ENCODE measurements around the gene GCC2. TPM values are rescaled to one million over a fixed set of nuclear protein-coding genes. Genes with fewer than 3 reads are reported as not detected.

Gene GCC2
- total and polyA plus RNA-seq, 2 of the 8 experiments (the other 6 are each of a cell fraction or from before 2014, with no cell fraction given) = 4.6 to 54.9 TPM

DNA sequence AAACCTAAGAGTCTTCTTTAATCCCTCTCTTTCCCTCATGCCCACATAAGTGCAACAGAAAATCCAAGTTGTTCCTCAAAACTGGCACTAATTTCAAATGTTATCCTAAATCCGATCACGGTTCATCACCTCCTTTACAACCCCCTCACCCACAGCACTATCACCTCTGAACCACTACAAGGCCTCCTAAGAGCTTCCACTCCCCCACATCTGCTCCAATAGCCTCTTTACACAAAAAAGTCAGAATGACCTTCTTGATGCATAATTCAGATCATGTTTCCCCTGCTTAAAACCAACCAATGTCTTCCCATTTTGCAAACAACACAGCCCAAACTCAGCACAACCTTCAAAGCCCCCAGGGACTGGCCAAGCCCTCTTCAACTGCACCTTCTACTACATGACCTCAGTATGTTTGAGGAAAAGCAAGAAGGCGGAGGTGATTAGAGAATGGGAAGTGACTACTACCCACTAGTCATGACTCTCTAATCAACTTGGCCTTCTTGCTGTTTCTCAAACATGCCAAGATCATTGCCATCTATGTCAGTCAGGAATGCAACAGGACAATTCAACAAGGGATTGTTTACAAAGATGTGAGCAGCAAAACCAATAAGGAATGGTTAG is 34.6 kb upstream of the GCC2 start:
- H2BK12ac ChIP-seq (ENCODE audit: low read depth, low read length) = no peak overlapping the region
- no peak overlapping the region for H2AFZ ChIP-seq (ENCODE audit: low read length)
- no peak overlapping the region for H2BK15ac ChIP-seq (ENCODE audit: low read length)
- H3K9me3 ChIP-seq (ENCODE audit: insufficient read depth in 2 of 2, low read depth in 1 of 2, low read length in 1 of 2) = no peaks in the 10 kb centered on the region
- ChIA-PET CTCF (ENCODE audit: partially characterized antibody) (interaction anchor here (1.6 kb wide), 1 partner anchor 13 kb away, joined by 4 read pairs; no protein-coding TSS in a partner anchor), POLR2A (ENCODE audit: partially characterized antibody) (no interaction called here)
- no peak overlapping the region for H3K23ac ChIP-seq (ENCODE audit: insufficient read length)
- no peaks in the 10 kb centered on the region for H3K36me3 ChIP-seq (ENCODE audit: control insufficient read depth in 2 of 4, insufficient read depth in 4 of 4, low read length in 3 of 4)
- no peaks in the 10 kb centered on the region for H3K23me2 ChIP-seq (ENCODE audit: low read depth, low read length)
- H3K79me2 ChIP-seq (ENCODE audit: control insufficient read depth in 1 of 2, insufficient read depth in 2 of 2, low read length in 2 of 2) = no peaks in the 10 kb centered on the region
- no peaks in the 10 kb centered on the region for H4K20me1 ChIP-seq (replicated peaks in 1 of 2; ENCODE audit: control insufficient read depth in 1 of 2, insufficient read depth in 2 of 2, low read length in 2 of 2)
- H2BK20ac ChIP-seq (ENCODE audit: low read length) = no peak overlapping the region
- DNase-seq (ENCODE audit: low read depth in 1 of 2, low spot score in 2 of 2) = no peak
- WGBS, 2 experiments (ENCODE audit: extremely low coverage in 1 of 2, insufficient coverage in 1 of 2, insufficient read length in 1 of 2, insufficient replicate concordance in 2 of 2, low coverage in 1 of 2, low lambda C conversion rate in 2 of 2, missing lambda C conversion rate in 1 of 2) = 90% methylated on average over 3 of the region's 3 CpGs; no CpG with 5 or more reads in 1 of the 2 experiments
- no peak overlapping the region for H2BK5ac ChIP-seq (ENCODE audit: low read depth, low read length)
- no peak overlapping the region for H4K5ac ChIP-seq (ENCODE audit: insufficient read length, low read depth, low read length)
- H3K4me1 ChIP-seq (replicated peaks in 1 of 4; ENCODE audit: control insufficient read depth in 3 of 4, insufficient read depth in 4 of 4, low read length in 3 of 4) = no peaks in the 10 kb centered on the region
- no peaks in the 10 kb centered on the region for H3K27me3 ChIP-seq (replicated peaks in 1 of 4; ENCODE audit: control insufficient read depth in 3 of 4, extremely low read depth in 1 of 4, insufficient read depth in 3 of 4, low read length in 3 of 4)
- no peak overlapping the region for H3K4me3 ChIP-seq (ENCODE audit: extremely low read depth in 1 of 4, insufficient read depth in 2 of 4, low read depth in 3 of 4, low read length in 4 of 4)
- H4K91ac ChIP-seq (replicated peaks; ENCODE audit: insufficient read length, low read length) = no peak overlapping the region
- no peak overlapping the region for H2BK120ac ChIP-seq (replicated peaks; ENCODE audit: low read depth, low read length)
- no peak overlapping the region for H3K4ac ChIP-seq (replicated peaks; ENCODE audit: insufficient read length, low read depth, low read length)
- H3K79me1 ChIP-seq (ENCODE audit: low read depth, low read length) = no peaks in the 10 kb centered on the region
- H2AK5ac ChIP-seq (ENCODE audit: low read depth, low read length) = no peak overlapping the region
- H3K9ac ChIP-seq (replicated peaks in 1 of 4; ENCODE audit: extremely low read depth in 1 of 4, low read depth in 3 of 4, low read length in 3 of 4) = no peak overlapping the region
- no peak overlapping the region for H3K18ac ChIP-seq (ENCODE audit: extremely low read depth, low read length)
- FAIRE-seq = no peak
- no peak overlapping the region for H3K4me2 ChIP-seq (ENCODE audit: insufficient read depth in 1 of 2, low read depth in 2 of 2, low read length in 2 of 2)
- H3K27ac ChIP-seq (ENCODE audit: low read depth, low read length) = no peak overlapping the region
- no peak overlapping the region for H4K8ac ChIP-seq (ENCODE audit: extremely low read depth, insufficient read depth, low read length)
- TF ChIP-seq TEAD4 (IDR thresholded peaks at IDR 0.05; ENCODE audit: low read depth, low read length) = no peak
- no peak for TF ChIP-seq RAD21 (IDR thresholded peaks at IDR 0.05 in 1 of 2, conservative IDR thresholded peaks at IDR 0.05 in 1 of 2; ENCODE audit: low read depth in 2 of 2, low read length in 2 of 2)
- no peak for TF ChIP-seq TAF7 (optimal IDR thresholded peaks at IDR 0.05; ENCODE audit: borderline replicate concordance, low read depth, low read length)
- no peak for TF ChIP-seq CREB1 (IDR thresholded peaks at IDR 0.05)
- TF ChIP-seq USF2 (IDR thresholded peaks at IDR 0.05; ENCODE audit: low read length) = no peak
- no peak overlapping the region for H3K14ac ChIP-seq (ENCODE audit: insufficient read length)
- H3K56ac ChIP-seq (replicated peaks; ENCODE audit: insufficient read length, low read depth, low read length) = no peak overlapping the region
